GM13977 (cell line): ENCODE results near the gene EXOC5.

ENCODE experiments used
- DNase-seq: peaks from one replicate; pipeline ENCODE4 v3.0.0; 2012; ENCODE audit warnings: low spot score
- CTCF ChIP-seq: IDR thresholded peaks from 2 replicates; pipeline ENCODE4 v1.5.1; 2012; ENCODE audit warnings: mild to moderate bottlenecking, control low read depth; ENCODE audit not compliant: insufficient read depth; ENCODE audit errors: extremely low read depth, missing control alignments
- in situ Hi-C: fragments of 300-500 bp; cut with MboI; formaldehyde crosslinking; loops from one replicate; pipeline ENCODE4 v1.12.0; 2022; ENCODE audit warnings: low sequenced_read_pairs, low pct_unique_long_range_greater_than_20kb, mixed read lengths, inconsistent platforms; ENCODE audit not compliant: unreplicated experiment

EXOC5 gene

GRCh38 chr14:57199921-57200320 is 68.8 kb downstream of the EXOC5 start:
- no peak for DNase-seq
- TF ChIP-seq CTCF = no peak
- in situ Hi-C loops = loop anchor here (25.0 kb wide), 1 partner anchor 713 kb away; no protein-coding TSS in a partner anchor

- no peak for TF ChIP-seq CTCF
- in situ Hi-C loops = loop anchor here (25.0 kb wide), 1 partner anchor 702 kb away; no protein-coding TSS in a partner anchor
- no peak for DNase-seq
Measured at GRCh38 chr14:57189070-57189469, 79.6 kb downstream of the EXOC5 start.

- in situ Hi-C loops = loop anchor here (25.0 kb wide), 1 partner anchor 696 kb away; no protein-coding TSS in a partner anchor
- TF ChIP-seq CTCF = peak; percentile 61
- peak; percentile 8 for DNase-seq
Measured at GRCh38 chr14:57182760-57183503, 85.8 kb downstream of the EXOC5 start.

GRCh38 chr14:57179273-57179672 is 89.4 kb downstream of the EXOC5 start:
- DNase-seq = no peak
- in situ Hi-C loops = loop anchor here (25.0 kb wide), 1 partner anchor 692 kb away; no protein-coding TSS in a partner anchor
- no peak for TF ChIP-seq CTCF

- in situ Hi-C loops = no loop called here
- TF ChIP-seq CTCF = no peak
- DNase-seq = no peak
Measured at GRCh38 chr14:57174466-57174865, 94.2 kb downstream of the EXOC5 start.

GRCh38 chr14:57171903-57172302 is 96.8 kb downstream of the EXOC5 start:
- TF ChIP-seq CTCF = no peak
- no peak for DNase-seq
- in situ Hi-C loops = no loop called here
